ENCODE data around the gene SLC10A7. TPM values are rescaled to one million over a fixed set of nuclear protein-coding genes. Genes with fewer than 3 reads are reported as not detected.

Gene SLC10A7
- polyA plus RNA-seq, 1 donor, result 8.5 TPM

- DNase-seq, result no peak
- Histone ChIP-seq H3K9me3 (ENCODE audit: control insufficient read depth, low read depth, low read length) (no peaks in the 10 kb centered on the region), H3K4me3 (ENCODE audit: low read length) (no peak overlapping the region), H3K4me1 (ENCODE audit: control insufficient read depth, insufficient read depth, low read length) (no peaks in the 10 kb centered on the region), H3K36me3 (ENCODE audit: control insufficient read depth, insufficient read depth, low read length) (no peaks in the 10 kb centered on the region), H3K27me3 (ENCODE audit: control insufficient read depth, insufficient read depth, low read length) (no peaks in the 10 kb centered on the region), H3K27ac (ENCODE audit: low read length) (no peak overlapping the region)
Observed at GRCh38 chr4:146318894-146319293, 202.8 kb downstream of the SLC10A7 start.

GRCh38 chr4:146317783-146318182 lies 204.0 kb downstream of the SLC10A7 start:
- Histone ChIP-seq H3K4me1 (ENCODE audit: control insufficient read depth, insufficient read depth, low read length) (no peaks in the 10 kb centered on the region), H3K27me3 (ENCODE audit: control insufficient read depth, insufficient read depth, low read length) (no peaks in the 10 kb centered on the region), H3K9me3 (ENCODE audit: control insufficient read depth, low read depth, low read length) (no peaks in the 10 kb centered on the region), H3K4me3 (ENCODE audit: low read length) (no peak overlapping the region), H3K36me3 (ENCODE audit: control insufficient read depth, insufficient read depth, low read length) (no peaks in the 10 kb centered on the region), H3K27ac (ENCODE audit: low read length) (no peak overlapping the region)
- no peak for DNase-seq
- 100% methylated on average over 1 of the region's 1 CpG for WGBS (ENCODE audit: insufficient coverage, low lambda C conversion rate)

- Histone ChIP-seq H3K4me3 (ENCODE audit: low read length) (no peak overlapping the region), H3K4me1 (ENCODE audit: control insufficient read depth, insufficient read depth, low read length) (no peaks in the 10 kb centered on the region), H3K9me3 (ENCODE audit: control insufficient read depth, low read depth, low read length) (no peaks in the 10 kb centered on the region), H3K36me3 (ENCODE audit: control insufficient read depth, insufficient read depth, low read length) (no peaks in the 10 kb centered on the region), H3K27ac (ENCODE audit: low read length) (no peak overlapping the region), H3K27me3 (ENCODE audit: control insufficient read depth, insufficient read depth, low read length) (no peaks in the 10 kb centered on the region)
- DNase-seq, result no peak
- WGBS (ENCODE audit: insufficient coverage, low lambda C conversion rate), result no CpG with 5 or more reads among the region's 1 CpG
Observed at GRCh38 chr4:146315184-146315583, 206.6 kb downstream of the SLC10A7 start.

- H3K4me3 ChIP-seq (ENCODE audit: low read length), result no peak overlapping the region
- no peak overlapping the region for H3K27ac ChIP-seq (ENCODE audit: low read length)
- no CpG with 5 or more reads among the region's 3 CpGs for WGBS (ENCODE audit: insufficient coverage, low lambda C conversion rate)
- H3K27me3 ChIP-seq (ENCODE audit: control insufficient read depth, insufficient read depth, low read length), result no peaks in the 10 kb centered on the region
- H3K36me3 ChIP-seq (ENCODE audit: control insufficient read depth, insufficient read depth, low read length), result no peaks in the 10 kb centered on the region
- H3K4me1 ChIP-seq (ENCODE audit: control insufficient read depth, insufficient read depth, low read length), result no peaks in the 10 kb centered on the region
- no peaks in the 10 kb centered on the region for H3K9me3 ChIP-seq (ENCODE audit: control insufficient read depth, low read depth, low read length)
- no peak for DNase-seq
Observed at GRCh38 chr4:146311238-146311970, 210.3 kb downstream of the SLC10A7 start.

- H3K4me3 ChIP-seq (ENCODE audit: low read length), result no peak overlapping the region
- DNase-seq, result no peak
- no peaks in the 10 kb centered on the region for H3K27me3 ChIP-seq (ENCODE audit: control insufficient read depth, insufficient read depth, low read length)
- no peaks in the 10 kb centered on the region for H3K9me3 ChIP-seq (ENCODE audit: control insufficient read depth, low read depth, low read length)
- no peak overlapping the region for H3K27ac ChIP-seq (ENCODE audit: low read length)
- no peaks in the 10 kb centered on the region for H3K4me1 ChIP-seq (ENCODE audit: control insufficient read depth, insufficient read depth, low read length)
- no peaks in the 10 kb centered on the region for H3K36me3 ChIP-seq (ENCODE audit: control insufficient read depth, insufficient read depth, low read length)
Observed at GRCh38 chr4:146310319-146311021, 211.3 kb downstream of the SLC10A7 start.

GRCh38 chr4:146308951-146309350 lies 212.8 kb downstream of the SLC10A7 start:
- H3K4me3 ChIP-seq (ENCODE audit: low read length), result no peak overlapping the region
- no peaks in the 10 kb centered on the region for H3K36me3 ChIP-seq (ENCODE audit: control insufficient read depth, insufficient read depth, low read length)
- no peaks in the 10 kb centered on the region for H3K4me1 ChIP-seq (ENCODE audit: control insufficient read depth, insufficient read depth, low read length)
- WGBS (ENCODE audit: insufficient coverage, low lambda C conversion rate), result no CpG with 5 or more reads among the region's 5 CpGs
- H3K9me3 ChIP-seq (ENCODE audit: control insufficient read depth, low read depth, low read length), result no peaks in the 10 kb centered on the region
- H3K27me3 ChIP-seq (ENCODE audit: control insufficient read depth, insufficient read depth, low read length), result no peaks in the 10 kb centered on the region
- no peak for DNase-seq
- no peak overlapping the region for H3K27ac ChIP-seq (ENCODE audit: low read length)

- no peak for DNase-seq
- no peaks in the 10 kb centered on the region for H3K36me3 ChIP-seq (ENCODE audit: control insufficient read depth, insufficient read depth, low read length)
- H3K4me3 ChIP-seq (ENCODE audit: low read length), result no peak overlapping the region
- H3K27ac ChIP-seq (ENCODE audit: low read length), result no peak overlapping the region
- H3K4me1 ChIP-seq (ENCODE audit: control insufficient read depth, insufficient read depth, low read length), result no peaks in the 10 kb centered on the region
- no peaks in the 10 kb centered on the region for H3K27me3 ChIP-seq (ENCODE audit: control insufficient read depth, insufficient read depth, low read length)
- no peaks in the 10 kb centered on the region for H3K9me3 ChIP-seq (ENCODE audit: control insufficient read depth, low read depth, low read length)
- WGBS (ENCODE audit: insufficient coverage, low lambda C conversion rate), result no CpG with 5 or more reads among the region's 2 CpGs
Observed at GRCh38 chr4:146302822-146303221, 218.9 kb downstream of the SLC10A7 start.

GRCh38 chr4:146299607-146300006 lies 222.1 kb downstream of the SLC10A7 start:
- no peaks in the 10 kb centered on the region for H3K4me1 ChIP-seq (ENCODE audit: control insufficient read depth, insufficient read depth, low read length)
- H3K4me3 ChIP-seq (ENCODE audit: low read length), result no peak overlapping the region
- DNase-seq, result no peak
- no peak overlapping the region for H3K27ac ChIP-seq (ENCODE audit: low read length)
- 93% methylated on average over 2 of the region's 3 CpGs for WGBS (ENCODE audit: insufficient coverage, low lambda C conversion rate)
- H3K36me3 ChIP-seq (ENCODE audit: control insufficient read depth, insufficient read depth, low read length), result no peaks in the 10 kb centered on the region
- H3K27me3 ChIP-seq (ENCODE audit: control insufficient read depth, insufficient read depth, low read length), result no peaks in the 10 kb centered on the region
- no peaks in the 10 kb centered on the region for H3K9me3 ChIP-seq (ENCODE audit: control insufficient read depth, low read depth, low read length)

GRCh38 chr4:146294776-146295175 lies 227.0 kb downstream of the SLC10A7 start:
- H3K9me3 ChIP-seq (ENCODE audit: control insufficient read depth, low read depth, low read length), result no peaks in the 10 kb centered on the region
- no peak for DNase-seq
- no peaks in the 10 kb centered on the region for H3K4me1 ChIP-seq (ENCODE audit: control insufficient read depth, insufficient read depth, low read length)
- no CpG with 5 or more reads among the region's 2 CpGs for WGBS (ENCODE audit: insufficient coverage, low lambda C conversion rate)
- no peaks in the 10 kb centered on the region for H3K36me3 ChIP-seq (ENCODE audit: control insufficient read depth, insufficient read depth, low read length)
- H3K27ac ChIP-seq (ENCODE audit: low read length), result no peak overlapping the region
- no peaks in the 10 kb centered on the region for H3K27me3 ChIP-seq (ENCODE audit: control insufficient read depth, insufficient read depth, low read length)
- no peak overlapping the region for H3K4me3 ChIP-seq (ENCODE audit: low read length)

- 80% methylated on average over 1 of the region's 2 CpGs for WGBS (ENCODE audit: insufficient coverage, low lambda C conversion rate)
- Histone ChIP-seq H3K27me3 (ENCODE audit: control insufficient read depth, insufficient read depth, low read length) (no peaks in the 10 kb centered on the region), H3K27ac (ENCODE audit: low read length) (no peak overlapping the region), H3K36me3 (ENCODE audit: control insufficient read depth, insufficient read depth, low read length) (no peaks in the 10 kb centered on the region), H3K9me3 (ENCODE audit: control insufficient read depth, low read depth, low read length) (no peaks in the 10 kb centered on the region), H3K4me1 (ENCODE audit: control insufficient read depth, insufficient read depth, low read length) (no peaks in the 10 kb centered on the region), H3K4me3 (ENCODE audit: low read length) (no peak overlapping the region)
- no peak for DNase-seq
Observed at GRCh38 chr4:146292508-146292907, 229.2 kb downstream of the SLC10A7 start.

GRCh38 chr4:146291313-146291712 lies 230.4 kb downstream of the SLC10A7 start:
- Histone ChIP-seq H3K4me3 (ENCODE audit: low read length) (no peak overlapping the region), H3K27me3 (ENCODE audit: control insufficient read depth, insufficient read depth, low read length) (no peaks in the 10 kb centered on the region), H3K4me1 (ENCODE audit: control insufficient read depth, insufficient read depth, low read length) (no peaks in the 10 kb centered on the region), H3K27ac (ENCODE audit: low read length) (no peak overlapping the region), H3K36me3 (ENCODE audit: control insufficient read depth, insufficient read depth, low read length) (peaks cover 3% of the 10 kb centered on the region), H3K9me3 (ENCODE audit: control insufficient read depth, low read depth, low read length) (no peaks in the 10 kb centered on the region)
- WGBS (ENCODE audit: insufficient coverage, low lambda C conversion rate), result 100% methylated on average over 1 of the region's 1 CpG
- no peak for DNase-seq
